PFSK-1 (cell line): ENCODE results near the gene DCC.

Experiments
- POLR2AphosphoS5 ChIP-seq: IDR thresholded peaks from 2 replicates; pipeline ENCODE4 v1.6.1; 2012; ENCODE audit warnings: low read depth, mild to moderate bottlenecking, control low read depth, low read length, moderate library complexity
- REST ChIP-seq, 2 experiments: IDR thresholded peaks; 2 replicates each; pipeline versions ENCODE4 v1.6.1 to v1.8.0; 2011 to 2012; ENCODE audit warnings: low read depth in 2 of 2, low read length in 2 of 2, control low read depth in 1 of 2, inconsistent platforms in 1 of 2, mild to moderate bottlenecking in 1 of 2, moderate library complexity in 1 of 2; ENCODE audit not compliant: insufficient read depth in 1 of 2
- SIN3A ChIP-seq: IDR thresholded peaks from 2 replicates; pipeline ENCODE4 v1.6.1; 2012; ENCODE audit warnings: mild to moderate bottlenecking, low read length, moderate library complexity, borderline replicate concordance; ENCODE audit not compliant: insufficient read depth
- TAF1 ChIP-seq: IDR thresholded peaks from 2 replicates; pipeline ENCODE4 v1.6.1; 2012; ENCODE audit warnings: low read length, control low read depth, borderline replicate concordance; ENCODE audit not compliant: insufficient read depth

GRCh38 chr18:53193870-53194269 is 853.9 kb downstream of the DCC start:
- TF ChIP-seq REST (IDR thresholded peaks at IDR 0.05; ENCODE audit: insufficient read depth in 1 of 2, low read depth in 2 of 2, low read length in 2 of 2) (no peak), SIN3A (no peak), TAF1 (no peak), POLR2AphosphoS5 (no peak)
